ENCODE results near the gene PROSER3.

The PROSER3 gene

GRCh38 chr19:35757749-35758608 lies at the start of gene PROSER3:
PROSER3 (plus strand) TSS chr19:35758176; CDS start chr19:35758216, 40 bp downstream.
- Histone ChIP-seq H3K9ac (ENCODE audit: low read length in 2 of 2) (peak within 1 kb of the TSS; percentile 99 to 100), H3K4me3 (ENCODE audit: low read length in 2 of 2) (peak within 1 kb of the TSS; percentile 97 to 99), H3K9me3 (ENCODE audit: control insufficient read depth in 2 of 2, low read length in 2 of 2) (no peaks in the 10 kb centered on the region), H3K36me3 (ENCODE audit: control insufficient read depth in 2 of 2, insufficient read depth in 2 of 2, low read length in 2 of 2) (peaks cover 15 to 21% of the 10 kb centered on the region in 2 donors), H3K4me1 (ENCODE audit: control insufficient read depth, insufficient read depth, low read length) (peaks cover 44% of the 10 kb centered on the region), H3K27me3 (ENCODE audit: control insufficient read depth in 1 of 2, insufficient read depth in 2 of 2, low read length in 2 of 2) (no peaks in the 10 kb centered on the region), H3K27ac (ENCODE audit: low read length) (peak within 1 kb of the TSS; percentile 100)

GRCh38 chr19:35708391-35708790 lies 49.6 kb upstream of the PROSER3 start:
- Histone ChIP-seq H3K27me3 (ENCODE audit: control insufficient read depth in 1 of 2, insufficient read depth in 2 of 2, low read length in 2 of 2) (peaks cover 6 to 14% of the 10 kb centered on the region in 2 donors), H3K4me3 (ENCODE audit: low read length in 2 of 2) (no peak overlapping the region), H3K9ac (ENCODE audit: low read length in 2 of 2) (no peak overlapping the region), H3K9me3 (ENCODE audit: control insufficient read depth in 2 of 2, low read length in 2 of 2) (no peaks in the 10 kb centered on the region), H3K4me1 (ENCODE audit: control insufficient read depth, insufficient read depth, low read length) (no peaks in the 10 kb centered on the region), H3K27ac (ENCODE audit: low read length) (no peak overlapping the region), H3K36me3 (ENCODE audit: control insufficient read depth in 2 of 2, insufficient read depth in 2 of 2, low read length in 2 of 2) (no peaks in the 10 kb centered on the region)

- H3K9ac ChIP-seq (ENCODE audit: low read length in 2 of 2), result no peak overlapping the region
- peaks cover 9% of the 10 kb centered on the region for H3K4me1 ChIP-seq (ENCODE audit: control insufficient read depth, insufficient read depth, low read length)
Measured at GRCh38 chr19:35710784-35711723, 46.9 kb upstream of the PROSER3 start.

GRCh38 chr19:35712567-35713505 lies 45.1 kb upstream of the PROSER3 start:
- Histone ChIP-seq H3K27ac (ENCODE audit: low read length) (no peak overlapping the region), H3K4me1 (ENCODE audit: control insufficient read depth, insufficient read depth, low read length) (peaks cover 22% of the 10 kb centered on the region), H3K9me3 (ENCODE audit: control insufficient read depth in 2 of 2, low read length in 2 of 2) (no peaks in the 10 kb centered on the region), H3K36me3 (ENCODE audit: control insufficient read depth in 2 of 2, insufficient read depth in 2 of 2, low read length in 2 of 2) (no peaks in the 10 kb centered on the region), H3K9ac (ENCODE audit: low read length in 2 of 2) (no peak overlapping the region), H3K4me3 (ENCODE audit: low read length in 2 of 2) (no peak overlapping the region), H3K27me3 (ENCODE audit: control insufficient read depth in 1 of 2, insufficient read depth in 2 of 2, low read length in 2 of 2) (peaks cover 0 to 6% of the 10 kb centered on the region in 2 donors)

More at GRCh38 chr19:35710784-35711723, 46.9 kb upstream of the PROSER3 start:
- H3K9me3 ChIP-seq (ENCODE audit: control insufficient read depth in 2 of 2, low read length in 2 of 2), result no peaks in the 10 kb centered on the region
- H3K36me3 ChIP-seq (ENCODE audit: control insufficient read depth in 2 of 2, insufficient read depth in 2 of 2, low read length in 2 of 2), result no peaks in the 10 kb centered on the region
- H3K4me3 ChIP-seq (ENCODE audit: low read length in 2 of 2), result no peak overlapping the region
- H3K27me3 ChIP-seq (ENCODE audit: control insufficient read depth in 1 of 2, insufficient read depth in 2 of 2, low read length in 2 of 2), result peaks cover 0 to 6% of the 10 kb centered on the region in 2 donors
- no peak overlapping the region for H3K27ac ChIP-seq (ENCODE audit: low read length)

- H3K27ac ChIP-seq (ENCODE audit: low read length), result no peak overlapping the region
- H3K4me3 ChIP-seq (ENCODE audit: low read length in 2 of 2), result no peak overlapping the region
Measured at GRCh38 chr19:35713506-35713850, 44.5 kb upstream of the PROSER3 start.

GRCh38 chr19:35713904-35714495 lies 44.0 kb upstream of the PROSER3 start:
- H3K27ac ChIP-seq (ENCODE audit: low read length), result no peak overlapping the region
- H3K9ac ChIP-seq (ENCODE audit: low read length in 2 of 2), result no peak overlapping the region

More at GRCh38 chr19:35713506-35713850, 44.5 kb upstream of the PROSER3 start:
- Histone ChIP-seq H3K9ac (ENCODE audit: low read length in 2 of 2) (no peak overlapping the region), H3K9me3 (ENCODE audit: control insufficient read depth in 2 of 2, low read length in 2 of 2) (no peaks in the 10 kb centered on the region), H3K27me3 (ENCODE audit: control insufficient read depth in 1 of 2, insufficient read depth in 2 of 2, low read length in 2 of 2) (peaks cover 0 to under 1% of the 10 kb centered on the region in 2 donors), H3K4me1 (ENCODE audit: control insufficient read depth, insufficient read depth, low read length) (peaks cover 23% of the 10 kb centered on the region), H3K36me3 (ENCODE audit: control insufficient read depth in 2 of 2, insufficient read depth in 2 of 2, low read length in 2 of 2) (no peaks in the 10 kb centered on the region)

GRCh38 chr19:35714601-35715354 lies 43.2 kb upstream of the PROSER3 start:
- no peaks in the 10 kb centered on the region for H3K36me3 ChIP-seq (ENCODE audit: control insufficient read depth in 2 of 2, insufficient read depth in 2 of 2, low read length in 2 of 2)
- no peak overlapping the region for H3K4me3 ChIP-seq (ENCODE audit: low read length in 2 of 2)
- no peak overlapping the region for H3K27ac ChIP-seq (ENCODE audit: low read length)
- H3K9ac ChIP-seq (ENCODE audit: low read length in 2 of 2), result no peak overlapping the region
- H3K27me3 ChIP-seq (ENCODE audit: control insufficient read depth in 1 of 2, insufficient read depth in 2 of 2, low read length in 2 of 2), result no peaks in the 10 kb centered on the region
- no peaks in the 10 kb centered on the region for H3K9me3 ChIP-seq (ENCODE audit: control insufficient read depth in 2 of 2, low read length in 2 of 2)
- H3K4me1 ChIP-seq (ENCODE audit: control insufficient read depth, insufficient read depth, low read length), result peaks cover 36% of the 10 kb centered on the region

More at GRCh38 chr19:35713904-35714495, 44.0 kb upstream of the PROSER3 start:
- Histone ChIP-seq H3K36me3 (ENCODE audit: control insufficient read depth in 2 of 2, insufficient read depth in 2 of 2, low read length in 2 of 2) (no peaks in the 10 kb centered on the region), H3K27me3 (ENCODE audit: control insufficient read depth in 1 of 2, insufficient read depth in 2 of 2, low read length in 2 of 2) (no peaks in the 10 kb centered on the region), H3K4me3 (ENCODE audit: low read length in 2 of 2) (no peak overlapping the region), H3K9me3 (ENCODE audit: control insufficient read depth in 2 of 2, low read length in 2 of 2) (no peaks in the 10 kb centered on the region), H3K4me1 (ENCODE audit: control insufficient read depth, insufficient read depth, low read length) (peaks cover 29% of the 10 kb centered on the region)

GRCh38 chr19:35715355-35715809 lies 42.6 kb upstream of the PROSER3 start:
- Histone ChIP-seq H3K27me3 (ENCODE audit: control insufficient read depth in 1 of 2, insufficient read depth in 2 of 2, low read length in 2 of 2) (no peaks in the 10 kb centered on the region), H3K9me3 (ENCODE audit: control insufficient read depth in 2 of 2, low read length in 2 of 2) (no peaks in the 10 kb centered on the region), H3K4me3 (ENCODE audit: low read length in 2 of 2) (no peak overlapping the region), H3K4me1 (ENCODE audit: control insufficient read depth, insufficient read depth, low read length) (peaks cover 39% of the 10 kb centered on the region), H3K36me3 (ENCODE audit: control insufficient read depth in 2 of 2, insufficient read depth in 2 of 2, low read length in 2 of 2) (no peaks in the 10 kb centered on the region), H3K27ac (ENCODE audit: low read length) (peak overlapping the region; percentile 79), H3K9ac (ENCODE audit: low read length in 2 of 2) (peak overlapping the region; percentile 79 to 94)

All from stomach smooth muscle (tissue), 2 donors.